ENCODE results near the gene CLASP1.
A peak's percentile ranks its signal among the peaks of the same experiment; 100 is the strongest.
"Not testable (repeated sequence)": the region's sequence is repeated elsewhere in the genome, so short reads cannot be mapped to it uniquely, and the experiment has no call there.

CLASP1 gene

DNA sequence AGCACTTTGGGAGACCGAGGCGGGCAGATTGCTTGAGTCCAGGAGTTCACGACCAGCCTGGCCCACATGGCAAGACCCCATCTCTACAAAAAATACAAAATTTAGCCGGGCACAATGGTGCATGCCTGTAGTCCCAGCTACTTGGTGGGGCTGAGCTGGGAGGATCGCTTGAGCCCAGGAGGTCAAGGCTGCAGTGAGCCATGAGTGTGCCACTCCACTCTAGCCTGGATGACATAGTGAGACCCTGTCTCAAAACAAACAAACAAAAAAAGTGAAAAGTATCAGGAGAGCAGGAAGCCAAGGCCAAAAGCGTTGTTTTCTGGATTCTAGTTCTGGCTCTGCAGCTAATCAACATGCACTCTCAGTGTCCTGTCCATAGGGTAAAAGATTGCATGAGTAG lies 10.7 kb upstream of the CLASP1 start:
- TF ChIP-seq, protein P1, sequence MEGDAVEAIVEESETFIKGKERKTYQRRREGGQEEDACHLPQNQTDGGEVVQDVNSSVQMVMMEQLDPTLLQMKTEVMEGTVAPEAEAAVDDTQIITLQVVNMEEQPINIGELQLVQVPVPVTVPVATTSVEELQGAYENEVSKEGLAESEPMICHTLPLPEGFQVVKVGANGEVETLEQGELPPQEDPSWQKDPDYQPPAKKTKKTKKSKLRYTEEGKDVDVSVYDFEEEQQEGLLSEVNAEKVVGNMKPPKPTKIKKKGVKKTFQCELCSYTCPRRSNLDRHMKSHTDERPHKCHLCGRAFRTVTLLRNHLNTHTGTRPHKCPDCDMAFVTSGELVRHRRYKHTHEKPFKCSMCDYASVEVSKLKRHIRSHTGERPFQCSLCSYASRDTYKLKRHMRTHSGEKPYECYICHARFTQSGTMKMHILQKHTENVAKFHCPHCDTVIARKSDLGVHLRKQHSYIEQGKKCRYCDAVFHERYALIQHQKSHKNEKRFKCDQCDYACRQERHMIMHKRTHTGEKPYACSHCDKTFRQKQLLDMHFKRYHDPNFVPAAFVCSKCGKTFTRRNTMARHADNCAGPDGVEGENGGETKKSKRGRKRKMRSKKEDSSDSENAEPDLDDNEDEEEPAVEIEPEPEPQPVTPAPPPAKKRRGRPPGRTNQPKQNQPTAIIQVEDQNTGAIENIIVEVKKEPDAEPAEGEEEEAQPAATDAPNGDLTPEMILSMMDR (IDR thresholded peaks at IDR 0.05; ENCODE audit: insufficient read depth, low read length, missing control alignments), result no peak
- ChIA-PET CTCF (no interaction called here), POLR2A (no interaction called here)
- H3K4me3 ChIP-seq (ENCODE audit: low read depth, low read length), result no peak overlapping the region
- no peak for DNase-seq (ENCODE audit: low read depth, low spot score)

DNA sequence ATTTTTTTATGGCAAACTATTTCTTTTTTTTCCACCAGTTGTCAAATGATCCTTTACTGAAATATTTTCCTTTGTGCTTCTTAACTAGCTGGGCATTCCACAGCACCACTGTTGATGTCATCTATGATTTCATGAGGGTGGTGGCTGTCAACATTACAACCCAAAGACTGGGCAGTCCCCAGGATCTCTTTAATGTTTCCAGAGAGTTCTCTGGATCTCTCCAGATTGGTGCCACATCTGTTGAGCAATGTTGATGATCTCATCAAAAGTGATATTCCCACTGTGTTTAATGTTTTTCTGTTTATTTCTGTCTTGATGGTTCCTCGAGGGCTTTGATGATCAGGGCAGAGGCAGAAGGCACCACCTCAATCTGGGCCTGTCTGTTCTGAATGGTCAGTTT lies 9.1 kb upstream of the CLASP1 start:
- POLR2A ChIA-PET; H3K4me3 ChIP-seq (ENCODE audit: low read depth, low read length); DNase-seq (ENCODE audit: low read depth, low spot score): not testable (repeated sequence)
- CTCF ChIA-PET, result interaction anchor here (1.1 kb wide), 1 partner anchor 20 kb away, joined by 3 read pairs; no protein-coding TSS in a partner anchor

- POLR2A ChIA-PET, result no interaction called here
- DNase-seq (ENCODE audit: low read depth, low spot score), result no peak
- H3K4me3 ChIP-seq (ENCODE audit: low read depth, low read length), result no peak overlapping the region
- CTCF ChIA-PET, result no interaction called here
- TF ChIP-seq, protein P1 (IDR thresholded peaks at IDR 0.05; ENCODE audit: insufficient read depth, low read length, missing control alignments), result no peak
Measured at GRCh38 chr2:121653035-121653434, 3.8 kb upstream of the CLASP1 start.

DNA sequence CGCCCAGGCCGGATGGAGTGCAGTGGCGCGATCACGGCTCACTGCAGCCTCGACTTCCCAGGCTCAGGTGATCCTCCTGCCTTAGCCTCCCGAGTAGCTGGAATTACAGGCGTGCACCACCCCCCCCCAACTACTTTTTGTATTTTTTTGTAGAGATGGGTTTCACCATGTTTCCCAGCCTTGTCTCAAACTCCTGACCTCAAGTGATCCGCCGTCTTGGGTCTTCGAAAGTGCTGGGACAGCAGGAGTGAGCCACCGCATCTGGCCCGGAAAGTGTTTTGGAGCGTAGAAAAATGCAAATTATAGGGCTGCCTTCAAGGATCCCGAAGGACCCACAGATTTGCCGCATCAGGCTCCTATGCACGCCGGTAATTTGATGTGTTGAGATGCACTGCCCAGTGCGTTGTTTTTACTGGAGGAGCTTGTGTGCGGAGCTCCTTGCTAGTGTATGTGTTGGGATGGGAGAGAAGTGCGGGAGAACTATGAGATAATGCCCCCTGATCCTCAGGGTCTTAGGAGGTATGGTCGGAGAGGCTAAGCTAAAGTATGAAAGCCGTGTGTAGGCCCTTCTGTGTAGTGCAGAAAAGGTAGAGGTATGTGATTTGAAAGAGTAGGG lies 1.2 kb upstream of the CLASP1 start:
- TF ChIP-seq, protein P1 (IDR thresholded peaks at IDR 0.05; ENCODE audit: insufficient read depth, low read length, missing control alignments), result no peak
- no peak for DNase-seq (ENCODE audit: low read depth, low spot score)
- peak overlapping the region; percentile 88 for H3K4me3 ChIP-seq (ENCODE audit: low read depth, low read length)
- POLR2A ChIA-PET, result interaction anchor here (0.8 to 4.8 kb wide), 5 partner anchors 13 to 248 kb away, joined by 3 to 55 read pairs (median 3); partner anchors contain the start of gene RNU4ATAC
- CTCF ChIA-PET, result interaction anchor here (1.2 to 1.3 kb wide), 2 partner anchors 49 to 55 kb away, joined by 4 to 7 read pairs; no protein-coding TSS in a partner anchor

GRCh38 chr2:121649596-121650314 lies 493 bp upstream of the CLASP1 start:
- TF ChIP-seq, protein P1 (IDR thresholded peaks at IDR 0.05; ENCODE audit: insufficient read depth, low read length, missing control alignments), result no peak
- CTCF ChIA-PET, result interaction anchor here (0.6 to 1.3 kb wide), 3 partner anchors 50 to 73 kb away, joined by 3 to 7 read pairs (median 4); no protein-coding TSS in a partner anchor
- DNase-seq (ENCODE audit: low read depth, low spot score), result peak; percentile 81

GRCh38 chr2:121648206-121649148 lies 785 bp downstream of the CLASP1 start:
- no peak for DNase-seq (ENCODE audit: low read depth, low spot score)
- H3K4me3 ChIP-seq (ENCODE audit: low read depth, low read length), result peak overlapping the region; percentile 88
- POLR2A ChIA-PET, result interaction anchor here (0.9 to 4.8 kb wide), 2 partner anchors 77 to 117 kb away, joined by 4 to 55 read pairs; partner anchors contain the start of gene RNU4ATAC
- TF ChIP-seq, protein P1 (IDR thresholded peaks at IDR 0.05; ENCODE audit: insufficient read depth, low read length, missing control alignments), result no peak
- CTCF ChIA-PET, result interaction anchor here (1.0 to 1.5 kb wide), 3 partner anchors 52 to 117 kb away, joined by 3 to 13 read pairs (median 8); partner anchors contain the start of gene RNU4ATAC

More at GRCh38 chr2:121649596-121650314, 493 bp upstream of the CLASP1 start:
- POLR2A ChIA-PET, result interaction anchor here (0.6 to 4.8 kb wide), 7 partner anchors 14 to 247 kb away, joined by 3 to 55 read pairs (median 3); partner anchors contain the start of genes RNU4ATAC and TSN
- peak overlapping the region; percentile 88 for H3K4me3 ChIP-seq (ENCODE audit: low read depth, low read length)
